Anterior cingulate cortex (tissue), 58 donors: ENCODE data around the gene L1TD1.
"Not testable (repeated sequence)": the region's sequence is repeated elsewhere in the genome, so short reads cannot be mapped to it uniquely, and the experiment has no call there.

Experiments
- DNase-seq, 58 donors: peaks; one replicate each; lab custom pipeline; 2025; lab: John Stamatoyannopoulos, UW

L1TD1 gene, protein sequence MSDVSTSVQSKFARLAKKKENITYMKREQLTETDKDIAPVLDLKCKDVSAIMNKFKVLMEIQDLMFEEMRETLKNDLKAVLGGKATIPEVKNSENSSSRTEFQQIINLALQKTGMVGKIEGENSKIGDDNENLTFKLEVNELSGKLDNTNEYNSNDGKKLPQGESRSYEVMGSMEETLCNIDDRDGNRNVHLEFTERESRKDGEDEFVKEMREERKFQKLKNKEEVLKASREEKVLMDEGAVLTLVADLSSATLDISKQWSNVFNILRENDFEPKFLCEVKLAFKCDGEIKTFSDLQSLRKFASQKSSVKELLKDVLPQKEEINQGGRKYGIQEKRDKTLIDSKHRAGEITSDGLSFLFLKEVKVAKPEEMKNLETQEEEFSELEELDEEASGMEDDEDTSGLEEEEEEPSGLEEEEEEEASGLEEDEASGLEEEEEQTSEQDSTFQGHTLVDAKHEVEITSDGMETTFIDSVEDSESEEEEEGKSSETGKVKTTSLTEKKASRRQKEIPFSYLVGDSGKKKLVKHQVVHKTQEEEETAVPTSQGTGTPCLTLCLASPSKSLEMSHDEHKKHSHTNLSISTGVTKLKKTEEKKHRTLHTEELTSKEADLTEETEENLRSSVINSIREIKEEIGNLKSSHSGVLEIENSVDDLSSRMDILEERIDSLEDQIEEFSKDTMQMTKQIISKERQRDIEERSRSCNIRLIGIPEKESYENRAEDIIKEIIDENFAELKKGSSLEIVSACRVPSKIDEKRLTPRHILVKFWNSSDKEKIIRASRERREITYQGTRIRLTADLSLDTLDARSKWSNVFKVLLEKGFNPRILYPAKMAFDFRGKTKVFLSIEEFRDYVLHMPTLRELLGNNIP

DNA sequence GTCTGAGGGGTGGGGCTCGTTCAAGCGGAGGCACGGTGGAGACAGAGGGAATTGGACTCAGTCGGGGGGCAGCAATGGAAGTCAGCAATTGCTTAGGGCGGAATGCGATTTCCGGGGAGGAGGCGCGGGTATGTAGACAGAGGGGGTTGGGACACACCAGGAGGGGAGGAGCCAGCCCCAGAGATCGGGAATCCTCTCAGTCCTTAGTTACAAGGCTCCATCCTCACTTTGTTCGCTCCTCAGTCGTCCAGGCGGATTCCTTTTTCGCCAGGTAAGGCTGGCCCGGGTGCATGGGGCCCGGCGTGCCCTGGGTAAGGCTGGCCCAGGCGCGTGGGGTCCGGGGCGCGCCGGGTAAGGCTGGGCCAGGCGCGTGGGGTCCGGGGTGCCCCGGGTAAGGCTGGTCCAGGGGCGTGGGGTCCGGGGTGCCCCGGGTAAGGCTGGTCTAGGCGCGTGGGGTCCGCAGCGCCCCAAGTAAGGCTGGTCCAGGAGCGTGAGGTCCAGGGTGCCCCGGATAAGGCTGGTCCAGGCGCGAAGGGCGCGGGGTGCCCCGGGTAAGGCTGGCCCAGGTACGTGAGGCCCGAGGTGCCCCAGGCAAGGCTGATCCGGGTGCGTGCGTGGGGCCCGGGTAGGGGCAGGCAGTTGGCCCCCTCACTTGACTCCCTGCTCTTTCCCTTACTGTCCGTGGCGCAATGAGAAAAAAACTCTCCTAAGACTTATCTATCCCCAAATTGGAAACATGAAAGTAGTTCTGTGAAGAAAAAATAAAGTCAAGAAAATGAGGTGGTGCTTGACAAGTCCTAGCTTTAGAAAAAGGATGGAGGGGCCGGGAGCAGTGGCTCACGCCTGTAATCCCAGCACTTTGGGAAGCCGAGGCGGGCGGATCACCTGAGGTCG lies at the start of gene L1TD1:
Gene L1TD1, plus strand, starts transcription at position 199 of the 894 bp plus-strand sequence. CDS start 11,780 bp downstream, outside the sequence.
- no peak for DNase-seq

DNA sequence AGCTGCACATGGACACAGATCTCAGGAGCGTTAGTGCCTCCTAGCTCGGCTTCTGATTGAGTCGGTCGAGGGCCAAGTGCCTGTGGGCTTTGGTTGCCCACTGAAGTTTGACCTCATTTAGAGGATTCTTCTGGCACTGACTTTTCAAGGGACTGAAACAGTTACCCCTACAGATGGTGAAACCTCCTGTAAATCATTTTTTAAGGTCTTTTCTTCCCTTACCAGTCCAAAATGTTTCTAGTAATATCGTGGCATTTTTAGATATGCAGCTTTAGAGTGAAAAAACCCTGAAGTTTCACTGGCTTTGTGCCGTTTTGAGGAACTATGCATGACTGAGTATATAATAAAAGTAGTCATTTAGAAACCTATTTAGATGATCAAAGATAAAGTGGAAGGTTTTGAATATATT lies 34.7 kb upstream of the L1TD1 start:
- no peak for DNase-seq

DNA sequence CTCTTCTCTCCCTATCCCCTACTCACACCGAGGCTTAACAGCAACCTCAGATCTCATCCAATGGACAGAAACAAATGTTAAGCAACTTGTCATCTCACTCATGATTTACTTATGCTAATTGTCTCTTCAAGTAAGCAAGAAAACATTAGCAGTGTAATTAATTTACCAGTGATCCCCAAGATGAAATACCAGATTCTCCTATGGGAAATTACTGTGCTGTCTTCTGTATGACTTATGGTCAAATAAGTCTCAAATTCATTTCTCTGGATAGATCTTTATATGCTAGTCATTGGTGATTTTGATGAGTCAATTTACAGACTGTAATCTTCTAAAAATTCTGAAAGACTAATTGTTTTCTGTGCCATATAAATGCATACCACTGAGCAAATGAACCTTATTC lies 32.9 kb upstream of the L1TD1 start:
- no peak for DNase-seq

DNA sequence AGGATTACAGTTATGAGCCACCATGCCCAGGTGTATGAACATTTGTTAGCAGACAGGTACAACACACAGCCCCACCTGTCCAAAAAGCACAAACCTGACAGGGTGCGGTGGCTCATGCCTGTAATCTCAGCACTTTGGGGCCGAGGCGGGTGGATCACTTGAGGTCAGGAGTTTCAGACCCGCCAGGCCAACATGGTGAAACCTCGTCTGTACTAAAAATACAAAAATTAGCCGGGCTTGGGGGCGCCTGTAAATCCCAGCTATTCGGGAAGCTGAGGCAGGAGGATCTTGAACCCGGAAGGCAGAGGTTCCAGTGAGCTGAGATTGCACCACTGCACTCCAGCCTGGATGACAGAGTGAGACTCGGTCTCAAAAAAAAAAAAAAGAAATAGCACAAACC lies 24.3 kb upstream of the L1TD1 start:
- not testable (repeated sequence) for DNase-seq

DNA sequence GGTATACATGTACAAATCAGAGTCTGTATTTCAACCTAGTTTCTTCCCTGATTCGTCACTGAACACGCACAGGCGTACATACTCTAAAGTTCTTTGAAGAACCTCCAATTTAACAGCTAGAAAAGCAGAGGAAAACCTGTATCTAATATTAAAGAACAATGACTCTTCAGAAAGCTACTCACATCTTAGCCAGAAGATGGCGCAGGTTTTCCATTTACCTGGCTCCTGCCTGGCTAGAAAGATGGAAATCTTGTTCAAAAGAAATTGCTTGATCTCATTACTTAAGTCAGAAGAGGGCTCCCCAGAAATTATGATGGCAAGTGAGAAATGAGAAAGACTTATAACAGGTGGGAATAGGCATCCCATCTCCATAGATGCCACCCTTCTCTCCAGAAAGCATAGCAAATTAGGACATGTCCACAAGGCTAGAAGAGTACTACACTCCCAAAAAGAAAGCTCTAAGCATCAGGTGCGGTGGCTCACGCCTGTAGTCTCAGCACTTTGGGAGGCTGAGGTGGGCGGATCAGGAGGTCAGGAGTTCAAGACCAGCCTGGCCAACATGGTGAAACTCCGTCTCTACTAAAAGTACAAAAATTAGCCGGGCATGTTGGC lies 19.0 kb upstream of the L1TD1 start:
- DNase-seq, result peak in 32 of 58 donors; percentile 0 to 59 (median 5)

DNA sequence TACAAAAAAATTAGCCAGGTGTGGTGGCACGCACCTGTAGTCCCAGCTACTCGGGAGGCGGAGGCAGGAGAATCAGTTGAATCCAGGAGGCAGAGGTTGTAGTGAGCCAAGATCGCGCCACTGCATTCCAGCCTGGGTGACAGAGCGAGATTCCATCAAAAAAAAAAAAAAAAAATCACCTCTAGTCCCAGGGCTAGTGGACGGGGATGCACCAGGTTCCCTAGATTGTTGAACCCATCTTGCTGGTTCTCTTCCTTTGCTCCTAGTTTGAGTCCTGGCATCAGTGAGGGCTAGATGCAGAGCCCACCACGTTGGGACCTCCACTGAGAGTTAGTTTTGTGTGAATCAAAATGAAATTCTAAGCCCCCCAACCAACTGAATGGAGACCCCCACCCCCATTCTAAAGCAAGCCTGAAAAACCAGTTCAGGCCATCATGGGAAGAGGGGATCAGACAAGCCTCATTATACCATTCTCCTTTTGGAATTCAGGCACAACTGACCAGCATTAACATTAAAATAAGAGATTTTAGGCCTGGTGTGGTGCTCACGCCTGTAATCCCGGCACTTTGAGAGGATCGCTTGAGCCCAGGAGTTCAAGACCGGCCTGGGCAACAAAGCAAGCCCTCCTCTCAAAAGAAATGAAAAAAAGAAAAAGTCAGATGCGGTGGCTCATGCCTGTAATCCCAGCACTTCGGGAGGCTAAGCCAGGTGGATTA lies 17.9 kb upstream of the L1TD1 start:
- no peak for DNase-seq

DNA sequence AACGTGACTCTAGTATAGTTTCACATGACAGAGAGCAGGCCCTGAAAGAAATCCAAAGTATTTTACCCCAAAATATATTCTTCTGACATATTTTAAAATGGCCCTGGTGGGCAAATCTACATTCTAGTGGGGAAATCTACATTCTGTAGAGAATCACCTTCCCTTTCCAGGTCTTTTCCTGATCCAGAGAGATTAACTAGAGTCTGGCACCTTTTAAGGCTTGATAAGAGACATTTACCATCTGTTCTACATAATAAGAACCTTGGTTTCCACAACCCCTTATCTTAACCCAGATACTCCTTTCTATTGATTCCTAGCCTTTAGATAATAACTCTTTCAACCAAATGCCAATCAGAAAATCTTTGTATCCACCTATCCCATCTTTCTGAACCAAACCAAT lies 17.0 kb upstream of the L1TD1 start:
- no peak for DNase-seq

DNA sequence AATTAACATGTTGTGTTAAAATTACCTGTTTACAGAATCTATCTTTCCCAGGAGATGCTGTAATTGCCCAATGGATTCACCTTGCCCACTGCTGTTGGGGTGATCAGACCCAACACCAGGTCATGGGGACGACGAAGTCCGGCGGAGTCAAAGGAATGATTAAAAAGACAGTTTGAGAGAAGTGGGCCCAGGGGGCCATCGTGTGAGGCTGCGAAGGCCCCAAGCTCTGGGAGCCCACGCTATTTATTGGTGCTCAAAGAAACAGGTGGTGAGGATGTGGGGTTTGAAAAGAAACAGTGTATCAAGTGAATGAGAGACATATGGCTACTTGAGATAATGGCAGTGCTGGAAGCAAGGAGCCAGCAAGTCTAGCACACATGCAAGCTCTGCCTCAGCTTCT lies 16.3 kb upstream of the L1TD1 start:
- DNase-seq, result no peak

DNA sequence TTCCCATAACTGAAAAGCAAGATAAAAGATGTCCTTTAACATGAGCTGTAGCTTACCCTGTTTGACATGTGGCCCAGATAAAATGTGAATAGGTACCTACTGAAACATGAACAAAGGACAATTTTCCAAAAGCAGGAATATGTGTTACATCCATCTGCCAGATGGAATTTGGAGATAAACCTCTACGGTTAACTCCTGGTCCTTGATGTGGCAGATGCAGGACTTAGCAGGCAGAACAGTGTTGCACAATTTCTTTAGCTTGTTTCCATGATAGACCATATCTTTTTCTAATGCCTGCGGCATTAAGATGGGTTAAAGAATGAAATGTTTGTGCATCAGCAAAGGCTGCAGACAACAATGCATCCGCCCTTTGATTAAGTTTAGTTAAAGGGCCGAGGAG lies 14.6 kb upstream of the L1TD1 start:
- DNase-seq, result not testable (repeated sequence)

DNA sequence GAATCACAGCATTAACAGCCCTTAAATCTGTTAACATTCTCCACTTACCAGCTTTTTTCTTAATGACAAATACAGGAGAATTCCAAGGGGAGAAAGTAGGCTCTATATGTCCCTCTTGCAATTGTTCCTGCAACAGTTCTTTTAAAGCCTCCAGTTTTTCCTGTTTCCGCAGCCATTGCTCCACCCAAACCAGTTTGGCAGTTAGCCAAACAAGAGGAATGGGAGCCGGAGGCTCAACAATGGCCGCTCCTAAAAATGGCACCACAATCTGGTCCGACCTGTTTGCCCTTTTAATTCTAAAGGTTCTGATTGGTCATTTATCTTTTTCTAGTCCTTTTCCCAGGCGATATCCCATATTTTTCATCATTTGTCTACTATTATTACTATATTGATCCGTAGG lies 14.0 kb upstream of the L1TD1 start:
- DNase-seq, result no peak

DNA sequence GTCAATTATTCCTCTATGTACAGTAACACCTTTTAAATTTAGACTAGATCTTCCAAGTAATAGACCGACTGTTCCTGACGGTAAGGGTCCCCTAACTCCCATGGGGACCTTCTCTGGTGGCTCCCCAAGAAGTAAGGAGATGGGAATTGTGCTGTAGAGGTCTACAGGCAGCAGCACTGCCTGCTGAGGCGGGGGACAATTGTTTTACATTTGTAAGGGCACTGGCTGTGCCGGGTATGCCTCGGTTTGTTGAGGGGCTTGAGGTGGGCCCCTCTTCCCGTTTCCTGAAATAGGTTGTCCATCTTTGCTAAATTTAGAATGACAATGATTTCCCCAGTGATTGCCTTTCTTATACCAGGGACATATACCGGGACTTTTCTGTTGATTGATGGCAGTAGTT lies 13.1 kb upstream of the L1TD1 start:
- DNase-seq, result no peak

DNA sequence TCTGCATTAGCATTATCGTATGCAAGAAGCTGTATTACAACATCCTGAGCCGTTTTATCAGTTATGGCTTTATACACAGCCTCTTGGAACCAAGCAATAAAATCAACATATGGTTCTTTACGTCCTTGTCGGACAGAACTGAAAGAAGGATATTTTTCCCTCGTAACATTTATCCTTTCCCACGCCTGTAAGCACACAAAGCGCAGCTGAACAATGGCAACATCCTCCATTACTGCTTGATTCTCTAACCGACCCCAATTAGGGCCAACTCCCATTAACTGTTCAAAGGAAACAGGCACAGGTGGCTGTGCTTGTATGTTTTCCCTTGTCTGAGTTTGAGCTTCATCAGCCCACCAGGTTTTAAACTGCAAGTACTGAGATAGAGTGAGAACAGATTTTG lies 12.5 kb upstream of the L1TD1 start:
- not testable (repeated sequence) for DNase-seq

DNA sequence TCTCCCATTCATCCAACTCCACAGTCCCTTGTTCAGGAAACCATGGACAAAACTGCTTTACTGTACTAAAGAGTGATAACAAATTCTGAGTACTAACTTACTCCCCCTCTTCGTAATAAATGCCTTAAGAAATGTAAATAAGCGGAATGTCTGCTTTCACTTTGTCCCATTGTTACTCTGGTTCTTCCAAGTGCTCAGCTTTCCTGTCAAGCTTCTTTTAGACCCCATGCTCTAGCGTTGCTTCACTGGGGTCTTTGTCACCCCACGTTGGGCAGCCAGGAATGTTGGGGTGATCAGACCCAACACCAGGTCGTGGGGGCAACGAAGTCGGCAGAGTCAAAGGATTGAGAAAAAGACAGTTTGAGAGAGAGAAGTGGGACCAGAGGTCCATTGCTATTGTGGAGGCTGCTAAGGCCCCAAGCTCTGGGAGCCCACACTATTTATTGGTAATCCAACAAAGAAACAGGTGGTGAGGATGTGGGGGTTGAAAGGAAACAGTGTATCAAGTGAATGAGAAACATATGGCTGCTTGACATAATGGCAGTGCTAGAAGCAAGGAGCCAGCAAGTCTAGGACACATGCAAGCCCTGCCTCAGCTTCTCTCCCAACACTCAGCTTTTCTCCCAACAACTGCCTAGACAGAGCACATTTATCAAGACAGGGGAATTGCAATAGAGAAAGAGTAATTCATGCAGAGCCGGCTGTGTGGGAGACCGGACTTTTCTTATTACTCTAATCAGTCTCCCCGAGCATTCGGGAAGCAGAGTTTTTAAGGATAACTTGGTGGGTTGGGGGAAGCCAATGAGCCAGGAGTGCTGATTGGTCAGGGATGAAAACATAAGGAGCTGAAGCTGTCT lies 11.3 kb upstream of the L1TD1 start:
- not testable (repeated sequence) for DNase-seq

DNA sequence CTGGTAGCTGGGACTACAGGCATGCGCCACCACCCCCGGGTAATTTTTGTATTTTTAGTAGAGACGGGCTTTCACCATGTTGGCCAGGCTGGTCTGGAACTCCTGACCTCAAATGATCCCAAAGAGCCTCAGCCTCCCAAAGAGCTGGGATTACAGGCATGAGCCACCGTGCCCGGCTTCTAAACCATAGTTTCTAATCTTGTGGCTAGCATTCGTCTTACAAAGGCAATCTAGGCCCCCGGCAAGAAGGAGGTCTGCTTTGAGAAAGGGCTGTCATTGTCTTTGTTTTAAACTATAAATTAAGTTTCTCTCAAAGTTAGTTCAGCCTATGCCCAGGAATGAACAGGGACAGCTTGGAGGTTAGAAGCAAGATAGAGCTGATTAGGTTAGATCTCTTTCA lies 10.3 kb upstream of the L1TD1 start:
- DNase-seq, result no peak

DNA sequence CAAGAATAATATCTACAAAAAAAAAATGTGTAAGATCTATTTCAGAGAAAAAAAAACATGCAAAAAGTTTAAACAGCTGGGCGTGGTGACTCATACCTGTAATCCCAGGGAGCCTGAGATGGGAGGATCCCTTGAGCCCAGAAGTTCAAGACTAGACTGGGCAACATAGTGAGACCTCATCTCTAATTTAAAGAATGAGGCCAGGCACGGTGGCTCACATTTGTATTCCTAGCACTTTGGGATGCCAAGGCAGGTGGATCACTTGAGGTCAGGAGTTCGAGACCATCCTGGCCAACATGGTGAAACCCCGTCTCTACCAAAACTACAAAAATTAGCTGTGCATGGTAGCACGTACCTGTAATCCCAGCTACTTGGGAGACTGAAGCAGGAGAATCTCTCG lies 9.4 kb upstream of the L1TD1 start:
- DNase-seq, result not testable (repeated sequence)

DNA sequence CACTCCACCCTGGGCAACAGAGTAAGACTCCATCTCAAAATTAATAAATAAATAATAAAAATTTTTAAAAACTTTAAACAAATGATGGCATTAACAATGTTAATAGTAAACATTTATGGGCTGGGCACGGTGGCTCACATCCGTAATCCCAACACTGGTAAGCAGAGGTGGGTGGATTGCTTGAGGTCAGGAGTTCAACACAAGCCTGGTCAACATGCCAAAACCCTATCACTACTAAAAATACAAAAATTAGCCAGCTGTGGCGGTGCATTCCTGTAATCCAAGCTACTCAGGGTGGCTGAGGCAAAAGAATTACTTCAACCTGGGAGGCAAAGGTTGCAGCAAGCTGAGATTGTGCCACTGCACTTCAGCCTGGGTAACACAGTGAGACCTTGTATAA lies 9.0 kb upstream of the L1TD1 start:
- DNase-seq, result no peak

DNA sequence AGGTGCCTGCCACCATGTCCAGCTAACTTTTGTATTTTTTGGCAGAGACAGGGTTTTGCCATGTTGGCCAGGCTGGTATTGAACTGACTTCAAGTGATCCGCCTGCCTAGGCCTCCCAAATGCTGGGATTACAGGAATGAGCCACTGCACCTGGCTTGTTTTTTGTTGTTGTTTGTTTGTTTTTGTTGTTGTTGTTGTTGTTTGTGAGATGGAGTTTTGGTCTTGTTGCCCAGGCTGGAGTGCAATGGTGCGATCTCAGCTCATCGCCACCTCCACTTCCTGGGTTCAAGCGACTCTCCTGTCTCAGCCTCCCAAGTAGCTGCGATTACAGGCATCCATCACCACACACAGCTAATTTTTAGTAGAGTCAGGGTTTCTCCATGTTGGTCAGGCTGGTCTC lies 7.1 kb upstream of the L1TD1 start:
- DNase-seq, result no peak

DNA sequence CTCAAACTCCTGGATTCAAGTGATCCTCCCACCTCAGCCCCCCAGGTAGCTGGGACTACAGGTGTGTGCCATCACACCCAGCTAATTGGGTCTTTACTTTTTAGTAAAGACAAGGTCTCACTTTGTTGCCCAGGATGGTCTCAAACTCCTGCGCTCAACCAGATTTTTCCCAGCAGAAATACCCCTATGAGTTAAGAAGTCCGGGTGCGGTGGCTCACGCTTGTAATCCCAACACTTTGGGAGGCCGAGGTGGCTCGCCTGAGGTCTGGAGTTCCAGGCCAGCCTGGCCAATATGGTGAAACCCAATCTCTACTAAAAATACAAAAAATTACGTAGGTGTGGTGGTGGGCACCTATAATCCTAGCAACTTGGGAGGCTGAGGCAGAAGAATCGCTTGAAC lies 6.5 kb upstream of the L1TD1 start:
- no peak for DNase-seq
